HS-5 (cell line): Measurements from ENCODE around the gene CGN.
"Not testable (repeated sequence)": the region's sequence is repeated elsewhere in the genome, so short reads cannot be mapped to it uniquely, and the experiment has no call there.

ENCODE experiments used
- DNase-seq: peaks from one replicate; pipeline ENCODE4 v3.0.0-alpha.2; 2012; ENCODE audit warnings: low read depth

Gene CGN

DNA sequence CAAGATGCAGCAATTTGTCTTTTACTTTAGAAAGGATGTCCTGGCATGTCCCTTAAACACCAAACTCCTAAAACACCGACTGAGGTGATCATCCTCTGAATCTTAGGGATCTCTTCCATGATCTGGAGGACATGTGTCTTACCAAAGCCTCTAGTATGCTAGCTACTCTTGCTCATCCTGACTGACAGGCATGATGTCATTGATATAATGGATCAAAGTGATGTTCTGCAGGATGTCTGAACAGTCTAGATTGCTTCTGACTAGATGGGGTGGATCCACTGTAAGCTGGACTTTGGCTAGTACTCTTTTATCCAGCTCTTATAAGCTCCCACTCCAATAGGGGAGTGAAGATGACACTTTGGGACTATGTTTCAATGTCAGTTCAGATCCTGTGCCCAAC is 11.3 kb upstream of the CGN start:
- DNase-seq, result no peak

- no peak for DNase-seq
Measured at GRCh38 chr1:151501474-151501873, 9.7 kb upstream of the CGN start.

- DNase-seq, result no peak
Measured at GRCh38 chr1:151502035-151502700, 9.0 kb upstream of the CGN start.

DNA sequence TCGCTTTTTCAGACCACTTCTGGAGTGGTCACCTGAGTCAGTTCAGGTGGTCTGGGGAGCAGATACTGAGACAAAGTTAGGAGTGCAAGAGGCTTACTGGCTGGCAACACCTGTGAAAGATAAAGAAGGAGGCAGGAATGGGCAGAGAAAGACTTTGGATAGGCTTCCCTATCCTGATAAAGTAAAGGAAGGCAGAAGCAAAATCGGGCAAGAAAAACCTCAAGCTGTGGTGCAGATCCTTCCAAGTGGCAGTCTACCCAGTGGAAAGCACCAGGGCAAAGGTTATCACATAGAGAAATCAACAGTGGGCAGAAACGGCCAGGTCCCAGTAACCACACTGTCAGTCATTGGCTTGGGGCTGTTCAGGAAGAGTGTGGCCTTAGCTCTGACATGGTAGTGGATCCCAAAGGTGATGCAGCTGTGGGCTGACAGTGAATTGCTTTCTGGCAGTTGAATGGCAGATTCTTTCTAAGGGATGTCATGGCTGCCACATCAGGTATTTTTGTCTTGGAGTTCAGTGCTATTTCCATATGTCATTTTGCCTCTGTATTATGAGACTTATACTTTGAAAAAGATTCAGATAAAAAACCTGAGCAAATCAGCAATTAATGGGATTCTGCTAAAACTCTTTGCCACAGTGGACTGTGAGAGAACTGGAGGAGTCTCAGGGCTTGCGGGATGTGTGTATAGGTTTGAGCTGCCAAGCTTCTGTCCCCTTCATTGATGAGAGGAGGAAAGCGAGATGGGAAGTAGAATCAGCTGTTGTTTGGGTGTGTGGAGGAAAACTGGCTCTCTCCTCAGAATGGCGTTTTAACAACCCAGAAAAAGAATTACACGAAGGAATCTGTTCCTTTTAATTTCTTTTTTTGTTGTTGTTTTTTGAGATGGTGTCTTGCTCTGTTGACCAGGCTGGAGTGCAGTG is 8.1 kb upstream of the CGN start:
- no peak for DNase-seq

DNA sequence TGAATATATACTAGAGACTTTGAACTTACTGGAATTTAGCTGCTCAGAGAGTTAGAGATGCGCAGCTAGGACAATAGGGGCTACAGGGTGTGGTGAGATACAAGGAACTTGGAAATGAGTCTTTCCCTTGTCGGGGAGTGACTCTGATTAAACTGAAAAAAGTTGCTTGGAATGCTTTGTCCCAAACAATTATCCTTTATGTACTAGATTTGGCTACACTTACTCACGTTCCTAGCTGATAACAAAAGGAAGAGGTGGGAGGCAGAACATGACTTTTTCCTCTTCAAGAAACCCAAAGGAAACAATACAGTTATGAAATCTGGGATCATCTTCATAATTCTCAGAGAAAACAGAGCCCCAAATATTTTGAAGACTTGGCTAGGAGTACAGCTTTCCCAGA is 6.9 kb upstream of the CGN start:
- no peak for DNase-seq

GRCh38 chr1:151504759-151505158 is 6.4 kb upstream of the CGN start:
- no peak for DNase-seq

DNA sequence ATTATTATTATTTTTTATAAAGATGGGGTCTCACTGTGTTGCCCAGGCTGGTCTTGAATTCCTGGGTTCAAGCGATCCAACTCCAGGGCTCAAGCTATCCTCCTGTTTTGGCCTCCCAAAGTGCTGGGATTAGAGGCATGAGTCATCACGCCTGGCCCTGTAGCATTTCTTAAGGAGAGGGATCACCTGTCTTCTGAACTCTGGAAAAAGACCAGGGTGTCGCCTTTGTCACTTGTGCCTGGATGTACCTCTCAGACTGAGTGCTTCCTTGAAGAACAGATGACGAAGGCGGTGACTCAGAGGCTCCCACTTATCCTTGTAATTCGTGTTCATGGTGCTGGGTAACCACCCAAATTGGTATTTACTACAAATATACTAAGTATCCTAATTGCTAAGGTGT is 2.4 kb upstream of the CGN start:
- no peak for DNase-seq

DNA sequence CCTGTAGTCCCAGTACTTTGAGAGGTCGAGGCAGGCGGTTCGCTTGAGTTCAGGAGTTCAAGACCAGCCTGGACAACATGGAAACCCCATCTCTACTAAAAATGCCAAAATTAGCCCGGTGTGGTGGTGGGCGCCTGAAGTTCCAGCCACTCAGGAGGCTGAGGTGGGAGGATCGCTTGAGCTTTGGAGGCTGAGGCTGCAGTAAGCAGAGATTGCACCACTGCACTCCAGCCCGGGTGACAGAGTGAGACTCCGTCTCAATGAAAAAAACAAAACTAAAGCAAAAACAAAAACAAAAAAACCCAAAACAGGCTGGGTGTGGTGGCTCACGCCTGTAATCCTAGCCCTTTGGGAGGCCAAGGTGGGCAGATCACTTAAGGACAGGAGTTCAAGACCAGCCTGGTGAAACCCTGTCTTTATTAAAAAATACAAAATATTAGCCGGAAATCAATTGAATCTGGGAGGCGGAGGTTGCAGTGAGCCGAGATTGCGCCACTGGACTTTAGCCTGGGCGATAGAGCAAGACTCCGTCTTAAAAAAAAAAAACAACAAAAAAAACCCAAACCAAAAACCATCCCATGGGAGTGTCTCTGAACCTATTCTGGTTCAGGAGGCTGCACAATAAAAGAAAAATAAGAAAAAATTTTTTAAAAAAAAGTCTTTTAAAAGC is 1.7 kb upstream of the CGN start:
- no peak for DNase-seq

GRCh38 chr1:151510020-151510405 is 1.2 kb upstream of the CGN start:
- no peak for DNase-seq

DNA sequence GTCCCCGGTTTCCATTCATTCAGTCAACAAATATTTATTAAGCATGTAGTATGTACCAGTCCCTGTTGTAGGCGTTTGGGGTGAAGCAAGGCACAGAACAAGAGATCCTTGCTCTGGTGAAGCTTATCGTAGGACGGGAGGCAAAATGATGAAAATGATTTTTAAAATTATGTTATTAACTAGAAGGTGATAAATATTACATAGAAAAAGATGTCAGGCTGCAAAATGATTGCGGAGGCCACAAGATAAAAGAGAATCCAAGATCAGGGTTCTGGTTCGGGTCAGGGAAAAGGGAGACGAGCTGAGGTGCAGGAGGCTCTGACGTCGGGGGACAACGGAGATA is 602 bp upstream of the CGN start:
- no peak for DNase-seq

DNA sequence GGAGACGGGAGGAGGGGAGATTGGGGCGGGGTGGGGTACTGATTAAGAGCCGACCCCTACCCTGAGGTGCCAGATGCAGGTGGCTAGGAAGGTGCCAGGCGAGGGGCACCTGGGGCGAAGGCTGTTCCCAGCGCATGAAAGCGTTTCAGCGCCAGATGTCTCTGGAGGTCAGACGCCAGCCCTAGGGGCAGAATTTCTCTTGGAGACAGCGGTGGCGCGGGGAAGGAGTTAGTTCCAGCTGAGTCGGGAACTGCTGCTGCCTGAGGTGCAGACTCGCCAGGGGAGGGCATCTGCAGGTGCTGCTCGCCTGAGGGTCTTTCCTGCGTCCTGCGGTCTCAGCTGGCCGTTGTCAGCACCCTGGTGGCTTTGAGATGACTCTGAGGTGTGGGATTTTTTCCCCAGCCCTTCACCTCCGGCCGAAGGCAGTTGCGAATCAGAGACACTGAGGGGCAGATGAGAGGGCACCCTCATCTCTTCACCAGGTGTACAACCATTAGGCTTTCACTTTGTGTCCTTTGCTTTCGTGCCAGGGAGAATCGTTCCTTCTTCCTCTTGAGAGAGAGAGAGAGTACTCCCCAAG is 539 bp downstream of the CGN start:
- no peak for DNase-seq

- no peak for DNase-seq
Measured at GRCh38 chr1:151512326-151512725, 1.1 kb downstream of the CGN start.

- no peak for DNase-seq
Measured at GRCh38 chr1:151512801-151513625, 1.8 kb downstream of the CGN start.

DNA sequence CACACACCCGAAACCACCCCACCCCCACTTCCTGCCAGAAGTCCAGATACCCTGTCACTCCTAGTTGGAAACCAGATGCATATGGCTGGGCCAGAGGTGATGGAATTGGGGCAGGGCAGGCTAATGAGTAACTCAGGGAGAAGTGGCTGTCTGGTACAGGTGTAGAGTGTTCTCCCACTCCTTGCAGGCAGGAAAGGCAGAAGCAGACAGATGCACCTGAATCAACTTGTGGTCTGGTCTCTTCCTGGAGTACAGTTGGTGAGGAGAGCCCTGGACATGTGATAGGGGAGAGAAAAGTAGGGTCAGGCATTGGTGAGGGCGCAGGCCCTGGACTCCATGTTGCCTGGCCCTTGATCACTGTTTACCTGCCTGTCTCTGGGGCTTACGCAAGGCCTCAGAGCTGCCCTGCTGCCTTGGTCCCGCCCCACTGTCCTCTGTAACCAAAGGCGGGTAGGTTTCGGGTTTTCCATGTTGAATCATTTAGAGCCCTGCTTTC is 2.5 kb downstream of the CGN start:
- no peak for DNase-seq

GRCh38 chr1:151514366-151514765 is 3.2 kb downstream of the CGN start:
- no peak for DNase-seq

GRCh38 chr1:151515265-151515664 is 4.1 kb downstream of the CGN start:
- DNase-seq, result no peak

DNA sequence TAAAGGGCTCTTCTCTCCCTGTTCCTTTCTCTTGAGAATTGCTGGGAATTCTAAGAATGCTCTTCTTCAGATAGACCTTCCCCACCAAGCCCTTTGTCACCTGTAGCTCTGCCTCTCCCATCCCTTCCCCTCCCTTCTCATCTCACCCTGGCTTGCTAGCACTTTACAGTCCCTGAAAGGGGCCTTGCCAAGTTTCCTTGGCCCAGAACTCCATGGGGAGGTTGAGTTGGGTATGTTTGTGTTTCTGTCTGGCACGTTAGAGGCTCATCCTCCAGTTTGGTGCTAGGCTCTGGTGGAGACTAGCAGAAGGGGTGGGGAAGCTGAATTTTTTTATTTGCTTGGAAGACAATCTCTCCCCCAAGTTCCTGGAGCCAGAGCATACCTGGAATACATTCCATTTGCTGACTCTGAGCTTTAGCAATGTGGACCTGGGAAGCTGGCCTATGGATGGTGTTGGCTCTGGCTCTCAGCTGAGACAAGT is 4.9 kb downstream of the CGN start:
- DNase-seq, result no peak

DNA sequence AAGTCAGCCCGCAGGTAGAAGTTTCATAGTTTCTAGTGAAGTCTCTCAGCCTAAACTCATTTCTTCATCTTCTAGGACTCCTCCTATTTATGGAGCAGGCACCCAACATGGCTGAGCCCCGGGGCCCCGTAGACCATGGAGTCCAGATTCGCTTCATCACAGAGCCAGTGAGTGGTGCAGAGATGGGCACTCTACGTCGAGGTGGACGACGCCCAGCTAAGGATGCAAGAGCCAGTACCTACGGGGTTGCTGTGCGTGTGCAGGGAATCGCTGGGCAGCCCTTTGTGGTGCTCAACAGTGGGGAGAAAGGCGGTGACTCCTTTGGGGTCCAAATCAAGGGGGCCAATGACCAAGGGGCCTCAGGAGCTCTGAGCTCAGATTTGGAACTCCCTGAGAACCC is 7.2 kb downstream of the CGN start:
- no peak for DNase-seq

GRCh38 chr1:151518936-151519335 is 7.7 kb downstream of the CGN start:
- DNase-seq, result no peak

DNA sequence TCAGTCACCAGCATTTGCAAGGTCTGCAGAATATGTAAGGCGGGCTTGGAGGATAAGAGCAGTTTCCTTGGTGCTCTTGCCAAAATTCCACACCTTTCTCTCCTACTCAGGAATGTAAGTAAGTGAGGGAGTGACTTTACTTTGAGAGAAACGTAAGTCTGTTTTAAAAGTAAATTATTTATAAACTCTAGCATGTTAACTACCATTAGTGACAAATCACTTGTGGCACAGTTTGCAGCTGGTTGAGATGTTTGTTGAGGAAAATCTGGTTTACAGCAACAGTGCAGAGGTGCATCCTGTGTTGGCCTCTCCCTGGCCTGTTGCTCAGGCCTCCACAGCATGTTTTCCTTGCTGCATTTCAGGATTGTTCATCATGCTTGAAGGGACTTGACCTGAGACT is 8.5 kb downstream of the CGN start:
- DNase-seq, result no peak

DNA sequence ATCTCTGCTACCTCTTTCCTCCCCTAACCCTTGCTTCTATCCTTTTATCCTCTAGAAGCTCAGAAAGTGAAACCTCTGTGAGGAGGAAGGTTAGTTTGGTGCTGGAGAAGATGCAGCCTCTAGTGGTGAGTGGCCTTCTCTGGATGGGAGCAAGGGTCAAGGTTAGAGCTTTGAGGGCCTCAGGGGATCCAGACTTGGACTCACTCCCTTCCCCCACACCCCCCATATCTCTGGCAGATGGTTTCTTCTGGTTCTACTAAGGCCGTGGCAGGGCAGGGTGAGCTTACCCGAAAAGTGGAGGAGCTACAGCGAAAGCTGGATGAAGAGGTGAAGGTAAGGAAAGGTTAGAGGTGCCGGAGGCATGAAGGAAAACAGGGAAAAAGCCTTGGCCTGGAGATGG is 9.2 kb downstream of the CGN start:
- DNase-seq, result no peak

- not testable (repeated sequence) for DNase-seq
Measured at GRCh38 chr1:151522427-151522826, 11.2 kb downstream of the CGN start.
